ENCODE data around the gene PLXNC1.

DNA sequence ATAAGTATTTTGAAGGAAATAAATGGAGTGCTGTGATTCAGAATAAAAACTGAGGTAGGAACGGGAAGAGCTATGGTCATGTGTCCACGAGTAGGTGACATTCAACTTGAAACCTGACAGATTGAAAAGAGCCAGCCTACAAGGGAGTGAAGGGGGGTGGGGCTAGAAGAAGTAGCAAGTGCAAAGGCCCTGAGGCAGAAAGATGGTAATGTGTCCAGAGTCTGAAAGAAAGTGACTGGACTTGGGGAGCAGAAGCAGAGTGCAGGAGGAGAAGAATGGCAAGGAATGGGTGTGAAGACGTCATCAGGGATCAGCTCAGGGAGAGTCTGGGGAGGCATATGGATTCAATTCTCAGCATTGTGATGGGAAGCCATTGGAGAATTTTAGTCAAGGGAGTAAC lies 13.7 kb downstream of the PLXNC1 start:
- TF ChIP-seq TEAD4 (IDR thresholded peaks at IDR 0.05; ENCODE audit: low read length) (no peak), TEAD4 (CRISPR knock-in tag; IDR thresholded peaks at IDR 0.05; ENCODE audit: borderline replicate concordance) (no peak), ZNF384 (IDR thresholded peaks at IDR 0.05; ENCODE audit: low read depth, low read length) (no peak), SPI1 (IDR thresholded peaks at IDR 0.05; ENCODE audit: borderline replicate concordance, low read depth, low read length) (no peak), POLR2A (conservative IDR thresholded peaks at IDR 0.05) (no peak)
- TF ChIP-seq, protein P1, sequence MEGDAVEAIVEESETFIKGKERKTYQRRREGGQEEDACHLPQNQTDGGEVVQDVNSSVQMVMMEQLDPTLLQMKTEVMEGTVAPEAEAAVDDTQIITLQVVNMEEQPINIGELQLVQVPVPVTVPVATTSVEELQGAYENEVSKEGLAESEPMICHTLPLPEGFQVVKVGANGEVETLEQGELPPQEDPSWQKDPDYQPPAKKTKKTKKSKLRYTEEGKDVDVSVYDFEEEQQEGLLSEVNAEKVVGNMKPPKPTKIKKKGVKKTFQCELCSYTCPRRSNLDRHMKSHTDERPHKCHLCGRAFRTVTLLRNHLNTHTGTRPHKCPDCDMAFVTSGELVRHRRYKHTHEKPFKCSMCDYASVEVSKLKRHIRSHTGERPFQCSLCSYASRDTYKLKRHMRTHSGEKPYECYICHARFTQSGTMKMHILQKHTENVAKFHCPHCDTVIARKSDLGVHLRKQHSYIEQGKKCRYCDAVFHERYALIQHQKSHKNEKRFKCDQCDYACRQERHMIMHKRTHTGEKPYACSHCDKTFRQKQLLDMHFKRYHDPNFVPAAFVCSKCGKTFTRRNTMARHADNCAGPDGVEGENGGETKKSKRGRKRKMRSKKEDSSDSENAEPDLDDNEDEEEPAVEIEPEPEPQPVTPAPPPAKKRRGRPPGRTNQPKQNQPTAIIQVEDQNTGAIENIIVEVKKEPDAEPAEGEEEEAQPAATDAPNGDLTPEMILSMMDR (IDR thresholded peaks at IDR 0.05 in 2 of 3, conservative IDR thresholded peaks at IDR 0.05 in 1 of 3; ENCODE audit: insufficient read depth in 2 of 3, low read depth in 1 of 3, low read length in 3 of 3), result no peak

Measured in K562 (cell line).